HAP-1 (cell line): ENCODE data around the gene PDCL3.

Experiments used
- DNase-seq, 2 experiments: peaks; one replicate each; pipeline ENCODE4 v3.0.0-alpha.2; 2016 to 2020; ENCODE audit warnings: low spot score in 2 of 2
- H3K27me3 ChIP-seq: fragments of 250-450 bp; sonication (Bioruptor Pico); 2 replicates; pipeline ENCODE4 v1.5.1; 2020; ENCODE audit warnings: low read depth, mild to moderate bottlenecking, moderate library complexity
- H3K36me3 ChIP-seq: fragments of 250-450 bp; sonication (Bioruptor Pico); replicated peaks from 2 replicates; pipeline ENCODE4 v1.5.1; 2020; ENCODE audit warnings: mild to moderate bottlenecking
- H3K4me1 ChIP-seq: fragments of 250-450 bp; sonication (Bioruptor Pico); 2 replicates; pipeline ENCODE4 v1.5.1; 2020; ENCODE audit warnings: mild to moderate bottlenecking
- H3K4me3 ChIP-seq: fragments of 250-450 bp; sonication (Bioruptor Pico); 2 replicates; pipeline ENCODE4 v1.5.1; 2020; ENCODE audit warnings: mild to moderate bottlenecking, moderate library complexity
- H3K9me3 ChIP-seq: fragments of 250-450 bp; sonication (Bioruptor Pico); 2 replicates; pipeline ENCODE4 v1.5.1; 2020; ENCODE audit warnings: mild to moderate bottlenecking, moderate library complexity
- in situ Hi-C: fragments of 300-500 bp; cut with MboI; formaldehyde crosslinking; loops from 3 replicates; pipeline ENCODE4 v1.14.3; 2020; ENCODE audit warnings: low sequenced_read_pairs, inconsistent platforms, mixed read lengths

PDCL3 gene

GRCh38 chr2:100541404-100541803, 21.4 kb upstream of the PDCL3 start:
- H3K9me3 ChIP-seq: no peaks in the 10 kb centered on the region
- in situ Hi-C loops: no loop called here
- DNase-seq: no peak
- no peak overlapping the region for H3K4me3 ChIP-seq
- no peaks in the 10 kb centered on the region for H3K27me3 ChIP-seq
- H3K4me1 ChIP-seq: no peaks in the 10 kb centered on the region
- no peaks in the 10 kb centered on the region for H3K36me3 ChIP-seq

GRCh38 chr2:100542418-100542817, 20.4 kb upstream of the PDCL3 start:
- no peak for DNase-seq
- H3K27me3 ChIP-seq: no peaks in the 10 kb centered on the region
- H3K4me1 ChIP-seq: no peaks in the 10 kb centered on the region
- H3K4me3 ChIP-seq: no peak overlapping the region
- H3K36me3 ChIP-seq: no peaks in the 10 kb centered on the region
- H3K9me3 ChIP-seq: no peaks in the 10 kb centered on the region
- in situ Hi-C loops: no loop called here

DNA sequence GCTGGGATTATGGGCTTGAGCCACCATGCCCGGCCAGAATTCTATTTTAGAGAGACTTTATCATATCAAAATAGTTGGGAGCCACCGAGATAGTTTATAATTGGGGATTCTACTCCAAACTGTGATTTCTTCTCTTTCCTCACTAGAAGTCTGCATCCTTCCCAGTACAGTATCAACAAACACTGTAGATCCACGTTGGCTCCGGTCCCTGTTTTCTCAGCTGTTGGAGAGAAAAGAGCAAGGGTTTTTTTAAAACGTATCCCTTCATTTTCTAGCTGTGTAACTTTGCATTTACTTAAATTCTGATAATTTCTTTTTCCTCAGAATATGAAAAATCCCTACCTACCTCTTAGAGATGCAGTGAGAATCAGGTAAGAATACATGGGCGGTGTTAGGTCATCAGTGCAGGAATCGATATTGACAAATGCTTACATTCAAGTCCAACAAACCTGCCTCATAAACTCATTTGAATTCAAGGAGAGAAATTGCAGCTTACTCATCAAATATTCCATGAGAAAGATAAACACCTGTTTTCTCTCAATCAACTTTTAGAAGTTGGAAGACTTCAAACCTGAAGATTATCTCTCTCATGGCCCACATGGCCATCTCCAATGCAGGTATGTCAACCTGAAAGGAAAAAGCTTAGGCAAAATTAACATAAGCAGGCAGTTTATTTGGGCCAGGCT, 17.7 kb upstream of the PDCL3 start:
- H3K4me3 ChIP-seq: no peak overlapping the region
- DNase-seq: no peak
- H3K9me3 ChIP-seq: no peaks in the 10 kb centered on the region
- H3K27me3 ChIP-seq: no peaks in the 10 kb centered on the region
- in situ Hi-C loops: no loop called here
- no peaks in the 10 kb centered on the region for H3K36me3 ChIP-seq
- peaks cover 2% of the 10 kb centered on the region; the same call in 1 of the 2 replicates for H3K4me1 ChIP-seq

DNA sequence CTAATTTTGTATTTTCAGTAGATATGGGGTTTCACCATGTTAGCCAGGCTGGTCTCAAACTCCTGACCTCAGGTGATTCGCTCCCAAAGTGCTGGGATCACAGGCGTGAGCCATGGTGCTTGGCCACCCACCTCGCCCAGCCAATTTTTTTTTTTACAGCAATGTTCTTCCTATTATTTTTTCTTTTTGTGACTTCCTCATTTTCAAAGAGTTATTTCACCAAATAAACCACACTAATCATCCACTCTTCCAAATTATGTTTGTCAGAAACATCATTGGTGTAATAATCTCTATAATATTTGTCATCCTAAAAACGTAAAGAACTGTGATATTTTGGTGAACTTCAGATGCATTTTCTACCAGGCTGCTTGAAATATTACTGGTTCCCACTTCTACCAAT, 16.3 kb upstream of the PDCL3 start:
- Histone ChIP-seq H3K4me3 (no peak overlapping the region), H3K27me3 (no peaks in the 10 kb centered on the region), H3K36me3 (no peaks in the 10 kb centered on the region), H3K9me3 (no peaks in the 10 kb centered on the region), H3K4me1 (peaks cover 2% of the 10 kb centered on the region; the same call in 1 of the 2 replicates)
- in situ Hi-C loops: no loop called here
- no peak for DNase-seq

GRCh38 chr2:100548771-100549170, 14.0 kb upstream of the PDCL3 start:
- DNase-seq: peak; percentile 30 to 58
- Histone ChIP-seq H3K4me3 (no peak overlapping the region), H3K9me3 (no peaks in the 10 kb centered on the region), H3K36me3 (no peaks in the 10 kb centered on the region), H3K4me1 (peaks cover 2% of the 10 kb centered on the region; the same call in 1 of the 2 replicates), H3K27me3 (no peaks in the 10 kb centered on the region)
- in situ Hi-C loops: no loop called here

DNA sequence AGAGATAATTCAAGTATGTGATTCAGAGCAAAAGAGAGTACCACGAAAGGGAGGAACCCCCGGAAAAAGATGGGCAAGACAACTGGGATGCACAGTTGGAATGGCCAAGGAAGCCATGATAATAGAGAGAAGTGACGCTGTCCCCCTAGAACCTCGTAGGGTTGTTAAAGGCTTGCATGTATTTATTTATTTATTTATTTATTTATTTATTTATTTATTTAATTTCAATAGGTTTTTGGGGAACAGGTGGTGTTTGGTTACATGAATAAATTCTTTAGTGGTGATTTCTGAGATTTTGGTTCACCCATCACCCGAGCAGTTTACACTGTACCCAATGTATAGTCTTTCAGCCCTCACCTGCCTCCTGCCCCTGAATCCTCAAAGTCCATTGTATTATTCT, 11.5 kb upstream of the PDCL3 start:
- Histone ChIP-seq H3K27me3 (no peaks in the 10 kb centered on the region), H3K4me1 (peaks cover 2% of the 10 kb centered on the region; the same call in 1 of the 2 replicates), H3K9me3 (no peaks in the 10 kb centered on the region), H3K4me3 (no peak overlapping the region), H3K36me3 (no peaks in the 10 kb centered on the region)
- in situ Hi-C loops: no loop called here
- DNase-seq: no peak

DNA sequence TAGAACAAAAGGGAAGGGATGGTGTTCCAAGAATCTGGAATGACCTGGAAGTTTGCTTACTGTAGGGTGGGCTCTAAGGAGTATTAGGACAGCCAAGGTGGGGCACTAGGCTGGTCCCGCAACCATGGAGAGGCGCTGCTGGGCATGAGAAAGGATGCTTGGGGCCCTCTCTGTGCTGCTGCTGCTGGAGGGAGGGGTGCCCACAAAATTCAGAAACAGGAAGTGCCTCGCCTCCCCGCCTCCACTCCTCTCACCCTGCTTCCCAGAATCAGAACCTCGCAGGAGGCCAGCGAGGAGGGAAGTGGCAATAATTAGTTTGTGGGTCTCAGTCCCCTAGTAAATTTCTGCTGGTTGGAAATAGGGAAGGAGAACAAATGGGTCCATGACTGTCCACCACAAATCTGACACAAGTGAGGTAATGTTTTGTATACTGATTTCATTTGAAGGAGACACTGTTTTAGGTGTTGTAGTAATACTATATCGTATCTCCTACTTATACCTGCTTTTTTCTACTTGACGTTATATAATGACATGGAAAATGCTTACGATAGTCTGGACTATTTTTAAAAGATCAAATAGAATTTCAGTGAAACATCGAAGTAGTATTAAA, 7.9 kb upstream of the PDCL3 start:
- H3K9me3 ChIP-seq: no peaks in the 10 kb centered on the region
- no peak overlapping the region for H3K4me3 ChIP-seq
- H3K36me3 ChIP-seq: no peaks in the 10 kb centered on the region
- no peaks in the 10 kb centered on the region for H3K4me1 ChIP-seq
- no peak for DNase-seq
- in situ Hi-C loops: no loop called here
- no peaks in the 10 kb centered on the region for H3K27me3 ChIP-seq

DNA sequence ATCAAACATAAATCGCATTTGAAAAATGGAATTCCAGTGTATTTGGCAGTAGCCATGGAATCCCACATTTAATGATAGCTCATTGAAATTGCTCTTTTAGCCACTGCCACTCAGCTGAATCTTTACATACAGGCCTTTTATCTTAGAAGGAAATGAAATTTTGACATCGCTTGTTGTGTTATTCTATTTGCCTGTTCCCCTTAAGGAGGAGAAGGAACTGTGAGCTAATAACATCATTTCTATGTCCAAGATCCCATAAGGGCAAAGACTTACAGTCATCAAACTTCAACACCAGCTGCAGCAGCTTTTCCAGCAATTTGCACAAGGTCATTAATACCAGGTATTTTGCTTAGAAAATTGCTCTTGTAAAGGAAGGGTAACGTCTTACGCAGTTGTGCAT, 6.0 kb upstream of the PDCL3 start:
- in situ Hi-C loops: no loop called here
- Histone ChIP-seq H3K4me3 (no peak overlapping the region), H3K9me3 (no peaks in the 10 kb centered on the region), H3K27me3 (no peaks in the 10 kb centered on the region), H3K36me3 (no peaks in the 10 kb centered on the region), H3K4me1 (no peaks in the 10 kb centered on the region)
- no peak for DNase-seq

GRCh38 chr2:100560216-100560830, 2.5 kb upstream of the PDCL3 start:
- no peak overlapping the region for H3K4me3 ChIP-seq
- DNase-seq: no peak
- H3K9me3 ChIP-seq: no peaks in the 10 kb centered on the region
- in situ Hi-C loops: loop anchor here (5.0 kb wide), 1 partner anchor 143 kb away; the partner anchor contains the start of gene CHST10
- H3K27me3 ChIP-seq: no peaks in the 10 kb centered on the region
- H3K4me1 ChIP-seq: peaks cover 4% of the 10 kb centered on the region
- H3K36me3 ChIP-seq: no peaks in the 10 kb centered on the region

DNA sequence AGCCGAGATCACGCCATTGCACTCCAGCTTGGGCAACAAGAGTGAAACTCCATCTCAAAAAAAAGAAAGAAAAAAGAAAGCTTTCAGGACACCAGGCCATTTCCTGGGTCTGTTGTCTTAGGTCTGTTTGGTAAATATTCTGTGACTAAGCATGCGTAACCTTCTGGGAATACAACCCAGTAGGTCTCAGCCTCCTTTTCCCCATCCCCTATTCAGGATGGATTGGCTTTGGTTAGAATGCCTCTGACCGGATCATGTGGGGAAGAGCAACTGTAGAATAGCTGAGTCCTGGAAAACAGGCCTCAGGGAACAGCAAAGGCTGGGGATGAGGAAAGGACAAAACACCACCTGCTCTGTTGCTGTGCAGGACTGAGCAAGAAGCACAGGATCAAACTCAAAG, 1.6 kb upstream of the PDCL3 start:
- in situ Hi-C loops: loop anchor here (5.0 kb wide), 1 partner anchor 144 kb away; the partner anchor contains the start of gene CHST10

GRCh38 chr2:100563407-100564247, 834 bp downstream of the PDCL3 start:
- Histone ChIP-seq H3K9me3 (no peaks in the 10 kb centered on the region), H3K27me3 (no peaks in the 10 kb centered on the region), H3K4me3 (peak overlapping the region; percentile 76), H3K36me3 (0 out of 2 replicates have a peak, but pooled peaks cover 3% of the 10 kb centered on the region), H3K4me1 (peaks cover 4% of the 10 kb centered on the region)
- in situ Hi-C loops: loop anchor here (5.0 kb wide), 1 partner anchor 146 kb away; the partner anchor contains the start of gene CHST10
- peak in 1 of 2 experiments; percentile 23 for DNase-seq

More for the DNA sequence above, 1.6 kb upstream of the PDCL3 start:
- H3K27me3 ChIP-seq: no peaks in the 10 kb centered on the region
- DNase-seq: no peak
- H3K4me1 ChIP-seq: peaks cover 4% of the 10 kb centered on the region
- H3K36me3 ChIP-seq: no peaks in the 10 kb centered on the region
- H3K9me3 ChIP-seq: no peaks in the 10 kb centered on the region
- no peak overlapping the region for H3K4me3 ChIP-seq

DNA sequence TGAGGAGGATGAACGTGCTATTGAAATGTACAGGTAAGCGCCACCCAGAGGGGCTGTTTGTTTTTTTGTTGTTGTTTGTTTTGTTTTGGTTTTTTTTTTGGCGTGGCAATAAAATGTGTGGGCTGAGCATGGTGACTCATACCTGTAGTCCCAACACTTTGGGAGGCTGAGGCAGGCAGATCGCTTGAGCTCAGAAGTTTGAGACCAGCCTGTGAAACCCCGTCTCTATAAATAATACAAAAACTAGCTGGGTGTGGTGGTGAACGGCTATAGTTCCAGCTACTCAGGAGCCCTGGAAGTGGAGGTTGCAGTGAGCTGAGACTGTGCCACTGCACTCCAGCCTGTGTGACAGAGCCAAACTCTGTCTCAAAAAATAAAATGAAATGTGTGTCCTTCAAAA, 6.2 kb downstream of the PDCL3 start:
- H3K36me3 ChIP-seq: peaks cover 21% of the 10 kb centered on the region
- H3K9me3 ChIP-seq: no peaks in the 10 kb centered on the region
- DNase-seq: no peak
- H3K4me3 ChIP-seq: no peak overlapping the region
- no peaks in the 10 kb centered on the region for H3K4me1 ChIP-seq
- in situ Hi-C loops: no loop called here
- no peaks in the 10 kb centered on the region for H3K27me3 ChIP-seq

DNA sequence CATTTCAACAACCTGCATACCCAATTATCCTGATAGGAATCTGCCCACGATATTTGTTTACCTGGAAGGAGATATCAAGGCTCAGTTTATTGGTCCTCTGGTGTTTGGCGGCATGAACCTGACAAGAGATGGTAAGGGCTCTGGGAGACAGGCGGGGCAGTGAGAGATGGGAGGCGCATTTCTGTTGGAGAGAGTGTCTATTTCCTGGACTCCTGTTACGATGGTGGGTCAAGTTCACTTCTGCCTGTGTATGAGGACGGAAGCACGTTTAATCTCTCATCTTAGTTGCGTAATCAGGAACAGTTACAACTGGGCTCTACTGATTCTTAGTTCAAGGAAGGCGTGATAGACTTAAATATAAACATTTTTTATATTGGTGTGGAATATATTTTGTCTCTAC, 8.9 kb downstream of the PDCL3 start:
- Histone ChIP-seq H3K27me3 (no peaks in the 10 kb centered on the region), H3K9me3 (no peaks in the 10 kb centered on the region), H3K4me1 (no peaks in the 10 kb centered on the region), H3K36me3 (peaks cover 27% of the 10 kb centered on the region), H3K4me3 (no peak overlapping the region)
- no peak for DNase-seq
- in situ Hi-C loops: no loop called here
